Stimulated activated CD4-positive, alpha-beta T cell treated with anti-CD3 and anti-CD28 coated beads, Interleukin-12 subunit alpha, Interleukin-12 subunit beta, amount 100 ng/mL, for 24 hours (primary cell): ENCODE data around the gene WSB1.
"Not testable (repeated sequence)": the region's sequence is repeated elsewhere in the genome, so short reads cannot be mapped to it uniquely, and the experiment has no call there.

ENCODE experiments used
- DNase-seq, 2 experiments: peaks; one replicate each; pipeline ENCODE4 v3.0.0-alpha.2; 2020; ENCODE audit warnings: low read depth in 2 of 2

Gene WSB1

GRCh38 chr17:27315796-27316465 lies 22.0 kb downstream of the WSB1 start:
- DNase-seq: no peak

- DNase-seq: no peak
Measured at GRCh38 chr17:27318228-27318627, 24.3 kb downstream of the WSB1 start.

GRCh38 chr17:27318633-27319032 lies 24.7 kb downstream of the WSB1 start:
- DNase-seq: no peak

- no peak for DNase-seq
Measured at GRCh38 chr17:27319541-27320221, 25.8 kb downstream of the WSB1 start.

GRCh38 chr17:27320222-27320560 lies 26.3 kb downstream of the WSB1 start:
- DNase-seq: no peak

GRCh38 chr17:27321372-27321771 lies 27.5 kb downstream of the WSB1 start:
- no peak for DNase-seq

GRCh38 chr17:27322026-27322425 lies 28.1 kb downstream of the WSB1 start:
- no peak for DNase-seq

GRCh38 chr17:27322690-27323508 lies 29.0 kb downstream of the WSB1 start:
- no peak for DNase-seq

GRCh38 chr17:27323538-27324215 lies 29.8 kb downstream of the WSB1 start:
- no peak for DNase-seq

GRCh38 chr17:27324771-27325339 lies 30.9 kb downstream of the WSB1 start:
- DNase-seq: no peak

GRCh38 chr17:27326051-27326450 lies 32.1 kb downstream of the WSB1 start:
- no peak for DNase-seq

- DNase-seq: no peak
Measured at GRCh38 chr17:27326585-27326984, 32.7 kb downstream of the WSB1 start.

GRCh38 chr17:27327397-27327796 lies 33.5 kb downstream of the WSB1 start:
- no peak for DNase-seq

GRCh38 chr17:27327871-27328270 lies 34.0 kb downstream of the WSB1 start:
- no peak for DNase-seq

- not testable (repeated sequence) for DNase-seq
Measured at GRCh38 chr17:27328686-27329085, 34.8 kb downstream of the WSB1 start.

- DNase-seq: no peak
Measured at GRCh38 chr17:27329146-27329805, 35.4 kb downstream of the WSB1 start.

GRCh38 chr17:27332047-27332393 lies 38.1 kb downstream of the WSB1 start:
- DNase-seq: no peak

- DNase-seq: peak; percentile 69 to 89
Measured at GRCh38 chr17:27332485-27333409, 38.8 kb downstream of the WSB1 start.

GRCh38 chr17:27333410-27333980 lies 39.6 kb downstream of the WSB1 start:
- DNase-seq: no peak

GRCh38 chr17:27336184-27336583 lies 42.3 kb downstream of the WSB1 start:
- DNase-seq: no peak
